GM23338 (cell line): ENCODE results near the gene TTPAL.

Source experiments
- EZH2phosphoT487 ChIP-seq: fragments of 200-600 bp; sonication (generic); IDR thresholded peaks from one replicate; pipeline ENCODE4 v1.8.1; 2018; ENCODE audit warnings: antibody characterized with exemption; ENCODE audit not compliant: unreplicated experiment
- POLR2AphosphoS5 ChIP-seq: IDR thresholded peaks from 2 replicates; pipeline ENCODE4 v1.6.1; 2016; ENCODE audit warnings: antibody characterized with exemption, low read depth
- REST ChIP-seq: IDR thresholded peaks from one replicate; pipeline ENCODE4 v1.6.1; 2018; ENCODE audit warnings: antibody characterized with exemption; ENCODE audit not compliant: unreplicated experiment
- TF ChIP-seq, protein P1 (sequence below), 2 experiments: fragments of 200-600 bp in 1 of 2; sonication (generic) in 1 of 2; conservative IDR thresholded peaks; 2 replicates each; pipeline versions ENCODE4 v1.5.1 to v1.6.1; 2016 to 2017; ENCODE audit warnings: antibody characterized with exemption in 2 of 2, low read depth in 2 of 2, mild to moderate bottlenecking in 2 of 2, moderate library complexity in 1 of 2

GRCh38 chr20:44494681-44495080 lies 19.0 kb downstream of the TTPAL start:
- TF ChIP-seq, protein P1, sequence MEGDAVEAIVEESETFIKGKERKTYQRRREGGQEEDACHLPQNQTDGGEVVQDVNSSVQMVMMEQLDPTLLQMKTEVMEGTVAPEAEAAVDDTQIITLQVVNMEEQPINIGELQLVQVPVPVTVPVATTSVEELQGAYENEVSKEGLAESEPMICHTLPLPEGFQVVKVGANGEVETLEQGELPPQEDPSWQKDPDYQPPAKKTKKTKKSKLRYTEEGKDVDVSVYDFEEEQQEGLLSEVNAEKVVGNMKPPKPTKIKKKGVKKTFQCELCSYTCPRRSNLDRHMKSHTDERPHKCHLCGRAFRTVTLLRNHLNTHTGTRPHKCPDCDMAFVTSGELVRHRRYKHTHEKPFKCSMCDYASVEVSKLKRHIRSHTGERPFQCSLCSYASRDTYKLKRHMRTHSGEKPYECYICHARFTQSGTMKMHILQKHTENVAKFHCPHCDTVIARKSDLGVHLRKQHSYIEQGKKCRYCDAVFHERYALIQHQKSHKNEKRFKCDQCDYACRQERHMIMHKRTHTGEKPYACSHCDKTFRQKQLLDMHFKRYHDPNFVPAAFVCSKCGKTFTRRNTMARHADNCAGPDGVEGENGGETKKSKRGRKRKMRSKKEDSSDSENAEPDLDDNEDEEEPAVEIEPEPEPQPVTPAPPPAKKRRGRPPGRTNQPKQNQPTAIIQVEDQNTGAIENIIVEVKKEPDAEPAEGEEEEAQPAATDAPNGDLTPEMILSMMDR (conservative IDR thresholded peaks at IDR 0.05; ENCODE audit: low read depth in 2 of 2) = no peak
- no peak for TF ChIP-seq POLR2AphosphoS5
- no peak for TF ChIP-seq EZH2phosphoT487
- TF ChIP-seq REST = no peak
